Activated CD8-positive, alpha-beta memory T cell treated with anti-CD3 and anti-CD28 coated beads, Interleukin-2, amount 50 U/mL, for 1 hour (primary cell): ENCODE results near the gene BTBD9.

Experiments used
- DNase-seq: peaks from one replicate; pipeline ENCODE4 v3.0.0-alpha.2; 2020; ENCODE audit errors: extremely low read depth

Gene BTBD9

GRCh38 chr6:38481851-38482250 lies 157.9 kb downstream of the BTBD9 start:
- DNase-seq: no peak

- no peak for DNase-seq
Measured at GRCh38 chr6:38481211-38481836, 158.4 kb downstream of the BTBD9 start.

GRCh38 chr6:38480036-38480435 lies 159.7 kb downstream of the BTBD9 start:
- DNase-seq: no peak

GRCh38 chr6:38479331-38479730 lies 160.4 kb downstream of the BTBD9 start:
- DNase-seq: no peak

- no peak for DNase-seq
Measured at GRCh38 chr6:38477680-38478260, 162.0 kb downstream of the BTBD9 start.

GRCh38 chr6:38476888-38477287 lies 162.8 kb downstream of the BTBD9 start:
- no peak for DNase-seq

- no peak for DNase-seq
Measured at GRCh38 chr6:38476141-38476540, 163.6 kb downstream of the BTBD9 start.

- DNase-seq: no peak
Measured at GRCh38 chr6:38470548-38470947, 169.2 kb downstream of the BTBD9 start.

- no peak for DNase-seq
Measured at GRCh38 chr6:38467566-38467965, 172.2 kb downstream of the BTBD9 start.

GRCh38 chr6:38460186-38460585 lies 179.5 kb downstream of the BTBD9 start:
- no peak for DNase-seq

- DNase-seq: no peak
Measured at GRCh38 chr6:38459291-38459690, 180.4 kb downstream of the BTBD9 start.

GRCh38 chr6:38453861-38454260 lies 185.9 kb downstream of the BTBD9 start:
- no peak for DNase-seq

- no peak for DNase-seq
Measured at GRCh38 chr6:38452816-38453660, 186.7 kb downstream of the BTBD9 start.

GRCh38 chr6:38450717-38451116 lies 189.0 kb downstream of the BTBD9 start:
- DNase-seq: no peak

GRCh38 chr6:38445925-38446324 lies 193.8 kb downstream of the BTBD9 start:
- DNase-seq: no peak

- no peak for DNase-seq
Measured at GRCh38 chr6:38445336-38445735, 194.4 kb downstream of the BTBD9 start.

- DNase-seq: no peak
Measured at GRCh38 chr6:38443352-38444144, 196.2 kb downstream of the BTBD9 start.

GRCh38 chr6:38438097-38438496 lies 201.6 kb downstream of the BTBD9 start:
- DNase-seq: no peak

- DNase-seq: no peak
Measured at GRCh38 chr6:38436726-38437465, 202.8 kb downstream of the BTBD9 start.

- no peak for DNase-seq
Measured at GRCh38 chr6:38435330-38435729, 204.4 kb downstream of the BTBD9 start.

- DNase-seq: no peak
Measured at GRCh38 chr6:38434051-38434450, 205.7 kb downstream of the BTBD9 start.
